GM12872 (cell line): Measurements from ENCODE around the gene TMPRSS2.

Source experiments
- CTCF ChIP-seq: IDR thresholded peaks from 3 replicates; pipeline ENCODE4 v1.5.1; 2011; ENCODE audit warnings: low read depth, mild to moderate bottlenecking, low read length, moderate library complexity; ENCODE audit not compliant: insufficient read depth

The TMPRSS2 gene

GRCh38 chr21:41419921-41420862 lies 87.8 kb downstream of the TMPRSS2 start:
- TF ChIP-seq CTCF, result no peak

GRCh38 chr21:41418956-41419680 lies 88.8 kb downstream of the TMPRSS2 start:
- TF ChIP-seq CTCF, result no peak

- no peak for TF ChIP-seq CTCF
These were observed 89.6 kb downstream of the TMPRSS2 start for GRCh38 chr21:41418393-41418792.
